ENCODE data around the gene GPATCH1.

GPATCH1 gene

DNA sequence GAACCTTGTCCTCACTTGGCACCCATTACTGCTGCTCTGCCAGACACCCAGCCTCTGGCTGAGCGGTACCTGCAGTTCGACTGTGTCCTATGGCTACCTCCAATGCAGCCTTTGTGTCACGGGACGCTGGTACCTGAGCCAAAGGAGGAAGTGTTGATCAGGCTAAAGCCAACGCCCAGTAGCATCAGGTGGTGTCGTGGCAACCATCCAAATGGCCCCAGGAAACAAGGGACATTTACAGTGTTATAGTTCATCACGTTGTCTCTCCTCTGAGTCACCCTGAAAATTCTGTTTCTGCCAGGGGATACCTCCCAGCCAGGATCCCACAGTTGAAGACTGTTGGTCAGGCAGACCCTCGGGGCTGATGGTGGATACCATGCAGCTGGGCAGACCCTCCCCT lies 26.4 kb upstream of the GPATCH1 start:
- in situ Hi-C loops (cut with MboI; ENCODE audit: low sequenced_read_pairs, unreplicated experiment), result no loop called here
- TF ChIP-seq, protein P1, sequence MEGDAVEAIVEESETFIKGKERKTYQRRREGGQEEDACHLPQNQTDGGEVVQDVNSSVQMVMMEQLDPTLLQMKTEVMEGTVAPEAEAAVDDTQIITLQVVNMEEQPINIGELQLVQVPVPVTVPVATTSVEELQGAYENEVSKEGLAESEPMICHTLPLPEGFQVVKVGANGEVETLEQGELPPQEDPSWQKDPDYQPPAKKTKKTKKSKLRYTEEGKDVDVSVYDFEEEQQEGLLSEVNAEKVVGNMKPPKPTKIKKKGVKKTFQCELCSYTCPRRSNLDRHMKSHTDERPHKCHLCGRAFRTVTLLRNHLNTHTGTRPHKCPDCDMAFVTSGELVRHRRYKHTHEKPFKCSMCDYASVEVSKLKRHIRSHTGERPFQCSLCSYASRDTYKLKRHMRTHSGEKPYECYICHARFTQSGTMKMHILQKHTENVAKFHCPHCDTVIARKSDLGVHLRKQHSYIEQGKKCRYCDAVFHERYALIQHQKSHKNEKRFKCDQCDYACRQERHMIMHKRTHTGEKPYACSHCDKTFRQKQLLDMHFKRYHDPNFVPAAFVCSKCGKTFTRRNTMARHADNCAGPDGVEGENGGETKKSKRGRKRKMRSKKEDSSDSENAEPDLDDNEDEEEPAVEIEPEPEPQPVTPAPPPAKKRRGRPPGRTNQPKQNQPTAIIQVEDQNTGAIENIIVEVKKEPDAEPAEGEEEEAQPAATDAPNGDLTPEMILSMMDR (IDR thresholded peaks at IDR 0.05; ENCODE audit: borderline replicate concordance, control extremely low read depth, extremely low read depth, insufficient read depth, missing control alignments), result no peak
- DNase-seq (ENCODE audit: low spot score), result no peak

DNA sequence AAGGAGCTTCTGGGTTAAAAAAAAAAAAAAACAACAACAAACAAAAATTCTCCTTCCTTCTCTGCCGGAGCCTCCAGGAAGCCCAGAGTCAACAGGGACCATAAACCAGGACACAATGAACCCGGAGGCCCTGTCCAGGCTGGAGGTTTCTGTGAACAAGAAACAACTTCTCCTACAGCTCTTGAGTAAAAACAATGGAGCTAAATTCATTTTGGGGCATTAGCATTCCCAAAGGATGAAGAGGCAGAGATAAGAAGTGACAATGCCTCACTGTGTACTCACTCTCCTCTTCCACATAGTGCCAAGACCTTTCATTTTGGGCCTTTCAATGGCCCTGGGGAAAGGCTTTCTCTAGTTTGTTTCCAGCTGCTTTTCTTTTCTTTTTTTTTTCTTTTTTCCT lies 25.3 kb upstream of the GPATCH1 start:
- TF ChIP-seq, protein P1 (IDR thresholded peaks at IDR 0.05; ENCODE audit: borderline replicate concordance, control extremely low read depth, extremely low read depth, insufficient read depth, missing control alignments), result no peak
- no peak for DNase-seq (ENCODE audit: low spot score)
- in situ Hi-C loops (cut with MboI; ENCODE audit: low sequenced_read_pairs, unreplicated experiment), result no loop called here

DNA sequence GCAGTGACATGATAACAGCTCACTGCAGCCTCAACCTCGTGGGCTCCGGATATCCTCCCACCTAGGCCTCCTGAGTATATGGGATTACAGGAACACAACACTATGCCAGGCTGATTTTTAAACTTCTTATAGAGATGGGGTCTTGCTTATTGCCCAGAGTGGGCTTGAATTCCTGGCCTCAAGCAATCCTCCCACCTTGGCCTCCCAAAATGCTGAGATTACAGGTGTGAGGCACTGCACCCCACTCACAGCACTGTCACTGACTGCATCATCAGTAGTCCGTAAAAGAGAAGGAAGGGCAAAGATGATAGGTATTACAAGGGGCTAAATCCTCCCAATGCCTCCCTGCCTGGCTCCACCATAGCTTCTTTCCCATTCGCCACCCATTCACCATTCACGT lies 20.4 kb upstream of the GPATCH1 start:
- in situ Hi-C loops (cut with MboI; ENCODE audit: low sequenced_read_pairs, unreplicated experiment), result no loop called here
- TF ChIP-seq, protein P1 (IDR thresholded peaks at IDR 0.05; ENCODE audit: borderline replicate concordance, control extremely low read depth, extremely low read depth, insufficient read depth, missing control alignments), result no peak
- no peak for DNase-seq (ENCODE audit: low spot score)

DNA sequence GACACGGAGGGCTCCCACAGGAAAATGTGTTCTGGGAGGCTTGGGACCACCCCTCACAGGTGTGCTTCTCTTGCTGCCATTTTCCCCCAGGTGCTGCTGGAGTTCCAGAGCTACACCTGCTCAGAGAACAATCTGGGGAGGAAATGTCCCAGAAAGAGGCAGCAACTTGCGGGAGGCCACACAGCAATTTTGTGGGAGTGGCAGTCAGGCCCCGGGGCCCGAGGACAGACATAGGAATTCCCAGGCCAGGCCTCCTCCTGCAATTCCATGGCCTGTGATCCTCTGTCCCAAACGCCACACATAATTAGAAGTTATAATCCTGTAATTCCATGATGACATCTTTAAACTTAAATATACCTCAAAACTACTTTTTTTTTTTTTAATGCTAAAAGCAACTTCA lies 18.1 kb upstream of the GPATCH1 start:
- no peak for DNase-seq (ENCODE audit: low spot score)
- TF ChIP-seq, protein P1 (IDR thresholded peaks at IDR 0.05; ENCODE audit: borderline replicate concordance, control extremely low read depth, extremely low read depth, insufficient read depth, missing control alignments), result no peak
- in situ Hi-C loops (cut with MboI; ENCODE audit: low sequenced_read_pairs, unreplicated experiment), result no loop called here

DNA sequence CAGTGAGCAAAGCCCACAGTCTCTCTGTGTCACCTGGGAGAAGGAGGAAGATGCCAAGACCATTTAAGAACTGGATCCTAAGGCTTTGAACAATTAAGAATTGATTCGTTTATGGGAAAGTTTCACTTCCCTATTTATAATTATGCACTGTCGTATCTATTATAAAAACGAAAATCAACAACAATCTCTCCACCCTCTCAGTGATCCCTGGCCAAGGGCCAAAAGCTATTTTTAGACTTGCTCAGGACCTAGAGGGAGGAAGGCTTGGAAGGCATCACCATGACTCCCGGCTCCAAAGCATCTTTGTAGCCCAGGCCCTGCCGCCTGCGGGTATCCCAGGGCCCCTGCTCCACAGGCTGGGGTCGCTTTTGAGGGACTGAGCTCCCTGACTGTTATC lies 17.6 kb upstream of the GPATCH1 start:
- no peak for DNase-seq (ENCODE audit: low spot score)
- in situ Hi-C loops (cut with MboI; ENCODE audit: low sequenced_read_pairs, unreplicated experiment), result no loop called here
- TF ChIP-seq, protein P1 (IDR thresholded peaks at IDR 0.05; ENCODE audit: borderline replicate concordance, control extremely low read depth, extremely low read depth, insufficient read depth, missing control alignments), result no peak

DNA sequence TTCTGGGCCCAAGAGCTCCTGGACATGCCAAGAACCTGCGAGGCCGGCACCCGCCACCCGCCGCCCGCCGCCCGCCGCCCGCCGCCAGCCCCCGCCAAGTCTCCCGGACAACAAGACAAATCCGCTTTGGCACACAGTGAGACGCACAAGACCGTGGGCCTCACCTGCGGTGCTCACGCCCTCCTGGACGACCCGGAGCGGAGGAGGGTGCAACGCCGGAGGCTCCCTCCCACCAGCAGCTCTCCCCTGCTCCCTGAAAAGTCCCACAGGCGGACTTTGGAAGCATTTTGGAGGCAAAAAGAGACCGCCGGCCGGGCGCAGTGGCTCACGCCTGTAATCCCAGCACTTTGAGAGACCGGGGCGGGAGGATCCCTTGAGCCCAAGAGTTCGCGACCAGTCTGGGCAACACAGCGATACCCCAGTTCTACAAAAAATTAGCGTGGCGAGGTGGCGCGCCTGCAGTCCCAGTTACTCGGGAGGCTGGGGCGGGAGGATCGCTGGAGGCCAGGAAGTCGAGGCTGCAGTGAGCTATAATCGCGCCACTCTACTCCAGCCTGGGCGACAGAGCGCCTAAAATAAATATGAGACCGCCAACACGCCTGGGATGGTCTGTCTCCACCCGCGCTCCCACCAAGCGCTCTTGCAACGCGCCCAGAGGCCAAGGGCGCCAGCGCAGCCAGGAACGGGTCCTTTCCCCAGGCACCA lies 17.1 kb upstream of the GPATCH1 start:
- TF ChIP-seq, protein P1 (IDR thresholded peaks at IDR 0.05; ENCODE audit: borderline replicate concordance, control extremely low read depth, extremely low read depth, insufficient read depth, missing control alignments), result no peak
- peak; percentile 57 for DNase-seq (ENCODE audit: low spot score)
- in situ Hi-C loops (cut with MboI; ENCODE audit: low sequenced_read_pairs, unreplicated experiment), result no loop called here

Measured in GM13976 (cell line).